ENCODE measurements around the gene TBC1D2B. TPM values are rescaled to one million over a fixed set of nuclear protein-coding genes. Genes with fewer than 3 reads are reported as not detected.
"Not testable (repeated sequence)": the region's sequence is repeated elsewhere in the genome, so short reads cannot be mapped to it uniquely, and the experiment has no call there.

The TBC1D2B gene
- polyA plus RNA-seq, 3 donors: 25.9 to 30.5 (median 28.0) TPM

- DNase-seq: no peak
Observed at GRCh38 chr15:78006567-78007205, 70.8 kb downstream of the TBC1D2B start.

GRCh38 chr15:78004919-78005634, 72.4 kb downstream of the TBC1D2B start:
- peak; percentile 60 for DNase-seq

GRCh38 chr15:78004222-78004727, 73.2 kb downstream of the TBC1D2B start:
- no peak for DNase-seq

GRCh38 chr15:78003539-78004008, 73.9 kb downstream of the TBC1D2B start:
- no peak for DNase-seq

GRCh38 chr15:78002996-78003395, 74.5 kb downstream of the TBC1D2B start:
- DNase-seq: no peak

- no peak for DNase-seq
Observed at GRCh38 chr15:78001656-78002055, 75.9 kb downstream of the TBC1D2B start.

- DNase-seq: no peak
Observed at GRCh38 chr15:78000927-78001249, 76.6 kb downstream of the TBC1D2B start.

GRCh38 chr15:78000091-78000926, 77.2 kb downstream of the TBC1D2B start:
- peak; percentile 64 for DNase-seq

GRCh38 chr15:77999486-77999885, 78.0 kb downstream of the TBC1D2B start:
- no peak for DNase-seq

- DNase-seq: no peak
Observed at GRCh38 chr15:77998592-77998991, 78.9 kb downstream of the TBC1D2B start.

GRCh38 chr15:77997761-77998554, 79.6 kb downstream of the TBC1D2B start:
- not testable (repeated sequence) for DNase-seq

GRCh38 chr15:77997221-77997620, 80.3 kb downstream of the TBC1D2B start:
- DNase-seq: not testable (repeated sequence)

GRCh38 chr15:77996713-77997171, 80.8 kb downstream of the TBC1D2B start:
- DNase-seq: not testable (repeated sequence)

- not testable (repeated sequence) for DNase-seq
Observed at GRCh38 chr15:77996226-77996625, 81.3 kb downstream of the TBC1D2B start.

- not testable (repeated sequence) for DNase-seq
Observed at GRCh38 chr15:77995537-77995918, 82.0 kb downstream of the TBC1D2B start.

- DNase-seq: not testable (repeated sequence)
Observed at GRCh38 chr15:77994893-77995536, 82.5 kb downstream of the TBC1D2B start.

GRCh38 chr15:77993970-77994693, 83.4 kb downstream of the TBC1D2B start:
- not testable (repeated sequence) for DNase-seq

- no peak for DNase-seq
Observed at GRCh38 chr15:77993374-77993911, 84.1 kb downstream of the TBC1D2B start.

GRCh38 chr15:77992356-77993222, 84.9 kb downstream of the TBC1D2B start:
- no peak for DNase-seq

Data from renal pelvis (tissue), 4 donors.